HepG2 (cell line): ENCODE results near the gene DEFB112. TPM values are rescaled to one million over a fixed set of nuclear protein-coding genes. Genes with fewer than 3 reads are reported as not detected.

Experiments used
- ATAC-seq: fragments of 200-7000 bp; cut with Tn5 transposase; 3 replicates; pipeline ENCODE4 v1.9.1; 2020; ENCODE audit warnings: mild to moderate bottlenecking, moderate library complexity
- BruUV-seq: library from RNA; stranded (reverse); fragments of 400-500 nt; replicated peaks from 2 replicates; lab custom pipeline; 2021; lab: Mats Ljungman, UMichigan
- CTCF ChIA-PET: fragments of 300-600 bp; formaldehyde crosslinking; extraction: SDS; loops from one replicate; lab custom pipeline; 2021; ENCODE audit warnings: low total read pairs, inconsistent platforms, low intra/inter-chr PET ratio; lab: Yijun Ruan, JAX
- POLR2A ChIA-PET: fragments of 350-600 bp; sonication (Branson Sonifier 250); formaldehyde crosslinking; loops from one replicate; lab custom pipeline; 2020; ENCODE audit warnings: antibody characterized with exemption, inconsistent platforms; lab: Yijun Ruan, JAX
- DNase-seq: peaks from one replicate; pipeline ENCODE4 v3.0.0-alpha.2; 2015; ENCODE audit warnings: low spot score
- FAIRE-seq: peaks from 3 replicates; lab custom pipeline; 2011; peaks lifted over from hg19 to GRCh38; lab: Jason Lieb, UNC
- H2AFZ ChIP-seq: one replicate; pipeline ENCODE4 v1.6.1; 2011; ENCODE audit warnings: low read length, inconsistent platforms
- H3K27ac ChIP-seq: fragments of 300-600 bp; 3 replicates; pipeline ENCODE4 v1.8.0; 2011; ENCODE audit warnings: mixed run types, mild to moderate bottlenecking, mixed read lengths, low read length, inconsistent platforms; ENCODE audit not compliant: insufficient read depth; ENCODE audit errors: extremely low read length
- H3K27me3 ChIP-seq, 2 experiments: fragments of 200-600 bp in 1 of 2; 2 replicates in 1 of 2; 3 replicates in 1 of 2; pipeline versions ENCODE4 v1.6.0 to v1.8.0; 2011; ENCODE audit warnings: low read length in 2 of 2, mild to moderate bottlenecking in 2 of 2, moderate library complexity in 2 of 2, inconsistent platforms in 1 of 2; ENCODE audit not compliant: insufficient read depth in 2 of 2, control insufficient read depth in 1 of 2
- H3K36me3 ChIP-seq, 2 experiments: fragments of 200-600 bp in 1 of 2; replicated peaks in 1 of 2; 2 replicates in 1 of 2; 3 replicates in 1 of 2; pipeline versions ENCODE4 v1.5.1 to v1.8.0; 2011; ENCODE audit warnings: low read length in 2 of 2, inconsistent platforms in 1 of 2; ENCODE audit not compliant: insufficient read depth in 2 of 2, control insufficient read depth in 1 of 2
- H3K4me1 ChIP-seq: 2 replicates; pipeline ENCODE4 v1.5.1; 2012; ENCODE audit warnings: low read length, inconsistent platforms; ENCODE audit not compliant: insufficient read depth
- H3K4me2 ChIP-seq: 2 replicates; pipeline ENCODE4 v1.6.0; 2011; ENCODE audit warnings: low read depth, low read length, inconsistent platforms
- H3K4me3 ChIP-seq, 3 experiments: fragments of 200-600 bp in 1 of 3; sonication (generic), shearing (Covaris generic) in 1 of 3; replicated peaks in 1 of 3; 2 replicates each; pipeline ENCODE4 v1.5.1; 2011 to 2016; ENCODE audit warnings: low read length in 3 of 3, inconsistent platforms in 2 of 3, low read depth in 2 of 3, mild to moderate bottlenecking in 2 of 3, control low read depth in 1 of 3, mixed read lengths in 1 of 3; ENCODE audit not compliant: insufficient read depth in 1 of 3
- H3K79me2 ChIP-seq: one replicate; pipeline ENCODE4 v1.6.1; 2011; ENCODE audit warnings: low read length, inconsistent platforms; ENCODE audit not compliant: insufficient read depth
- H3K9ac ChIP-seq: 2 replicates; pipeline ENCODE4 v1.6.0; 2011; ENCODE audit warnings: mild to moderate bottlenecking, low read depth, low read length, inconsistent platforms; ENCODE audit not compliant: insufficient read depth
- H3K9me3 ChIP-seq: 2 replicates; pipeline ENCODE4 v1.5.1; 2012; ENCODE audit warnings: mild to moderate bottlenecking, low read length
- H4K20me1 ChIP-seq: 2 replicates; pipeline ENCODE4 v1.6.0; 2011; ENCODE audit warnings: inconsistent platforms, mild to moderate bottlenecking, low read length, moderate library complexity; ENCODE audit not compliant: insufficient read depth
- BORCS8-MEF2B ChIP-seq: sonication (generic); formaldehyde crosslinking; IDR thresholded peaks from 2 replicates; pipeline ENCODE4 v1.8.0; 2022; ENCODE audit warnings: mild to moderate bottlenecking, missing genetic modification reagents
- DNMT1 ChIP-seq: sonication (generic); formaldehyde crosslinking; IDR thresholded peaks from 2 replicates; pipeline ENCODE4 v1.5.1; 2020; ENCODE audit warnings: mild to moderate bottlenecking, missing genetic modification reagents
- SRY ChIP-seq: sonication (generic); formaldehyde crosslinking; IDR thresholded peaks from 2 replicates; pipeline ENCODE4 v1.8.0; 2022; ENCODE audit warnings: mild to moderate bottlenecking, missing genetic modification reagents
- YEATS4 ChIP-seq: sonication (generic); formaldehyde crosslinking; IDR thresholded peaks from 2 replicates; pipeline ENCODE4 v1.4.0; 2020; ENCODE audit warnings: missing genetic modification reagents, borderline replicate concordance
- ZNF160 ChIP-seq: sonication (generic); formaldehyde crosslinking; IDR thresholded peaks from 2 replicates; pipeline ENCODE4 v1.8.0; 2022; ENCODE audit warnings: mild to moderate bottlenecking, inconsistent platforms, missing genetic modification reagents
- WGBS: methylation state at CpG from one replicate; pipeline ENCODE4 v1.1.6; 2017; ENCODE audit warnings: low lambda C conversion rate; 5-methylcytosine and 5-hydroxymethylcytosine counted together
- in situ Hi-C: cut with HindIII; loops from 2 replicates; pipeline ENCODE4 v1.10.0; 2017; ENCODE audit warnings: low pct_unique_long_range_greater_than_20kb; ENCODE audit not compliant: extremely low pct_ligation_motif_present
- intact Hi-C: fragments of 100-400 bp; cut with micrococcal nuclease; formaldehyde crosslinking; loops from one replicate; pipeline ENCODE4 v1.10.0; 2022; ENCODE audit not compliant: unreplicated experiment
- polyA plus RNA-seq, 8 experiments: library from polyadenylated mRNA; depleted of rRNA in 3 of 8; stranded (reverse) in 7 of 8; unstranded in 1 of 8; fragments of >200 nt; fragmentation: Illumina TruSeq in 4 of 8; extraction: Trizol in 4 of 8; gene quantifications; 2 replicates each; pipeline versions ENCODE4 v1.2.1 to v1.2.3, GENCODE V29; 2011 to 2016; ENCODE audit warnings: low read depth in 4 of 8, missing spikeins in 1 of 8, mixed read lengths in 1 of 8; ENCODE audit not compliant: insufficient read depth in 1 of 8
- total RNA-seq, 5 experiments: library from RNA; depleted of rRNA; stranded (reverse); fragments of >200 nt; fragmentation: Illumina TruSeq; extraction: Trizol; gene quantifications; 2 replicates each; pipeline ENCODE4 v1.2.3, GENCODE V29; 2016; ENCODE audit warnings: low read depth in 1 of 5
- TF ChIP-seq, protein P1 (sequence below): IDR thresholded peaks from 2 replicates; pipeline ENCODE4 v1.6.1; 2012; ENCODE audit warnings: low read length, improper control_type of control experiment
- TF ChIP-seq, protein P2 (sequence below): sonication (generic); formaldehyde crosslinking; IDR thresholded peaks from 2 replicates; pipeline ENCODE4 v1.4.0; 2020; ENCODE audit warnings: missing genetic modification reagents, borderline replicate concordance
- TF ChIP-seq, protein P3 (sequence below): sonication (generic); formaldehyde crosslinking; IDR thresholded peaks from 2 replicates; pipeline ENCODE4 v1.4.0; 2020; ENCODE audit warnings: mild to moderate bottlenecking, missing genetic modification reagents
- TF ChIP-seq, protein P4 (sequence below): sonication (generic); formaldehyde crosslinking; IDR thresholded peaks from 2 replicates; pipeline ENCODE4 v1.4.0; 2020; ENCODE audit warnings: missing genetic modification reagents

Gene DEFB112
- total and polyA plus RNA-seq, 2 of the 13 experiments (the other 11 are each of a cell fraction or from before 2014, with no cell fraction given), result not detected

DNA sequence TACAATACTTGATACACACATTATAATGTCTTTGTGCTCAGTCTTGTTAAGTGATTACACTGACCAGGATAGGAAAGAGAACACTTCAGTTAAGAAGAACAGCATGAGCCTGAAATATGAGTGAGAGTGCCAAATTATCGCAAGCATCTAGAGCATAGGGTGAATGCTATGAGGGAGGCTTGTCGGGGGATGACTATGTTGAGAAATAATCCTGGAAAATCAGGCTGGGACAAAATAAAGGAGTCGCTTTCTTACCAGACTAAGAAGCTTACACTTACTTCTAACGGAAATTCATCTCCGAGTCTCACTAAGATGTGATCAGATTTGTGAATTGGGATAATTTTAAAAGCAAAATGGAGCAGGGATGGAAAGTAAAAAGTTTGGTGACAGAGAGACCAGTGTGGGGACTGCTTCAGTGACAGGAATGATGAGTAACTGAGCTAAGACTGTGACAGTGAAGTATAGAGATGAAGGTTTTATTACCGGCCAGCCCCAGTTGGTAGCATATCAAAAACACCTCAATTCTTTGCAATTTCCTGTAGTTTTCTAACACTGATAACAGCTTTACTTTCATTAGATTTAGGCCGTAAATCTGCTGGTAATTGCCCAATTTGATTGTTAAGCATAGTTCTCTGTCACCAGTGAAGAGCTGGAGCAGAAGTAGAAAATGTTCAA lies 48.4 kb upstream of the DEFB112 start:
- Histone ChIP-seq H3K9ac (no peak overlapping the region), H3K27me3 (no peaks in the 10 kb centered on the region), H3K4me2 (no peak overlapping the region), H4K20me1 (no peaks in the 10 kb centered on the region), H3K9me3 (no peaks in the 10 kb centered on the region), H3K4me1 (peaks cover 40% of the 10 kb centered on the region), H3K36me3 (no peaks in the 10 kb centered on the region), H3K27ac (no peak overlapping the region), H2AFZ (no peak overlapping the region), H3K79me2 (no peaks in the 10 kb centered on the region), H3K4me3 (no peak overlapping the region)
- BruUV-seq, result no TSS peak
- FAIRE-seq, result no peak
- CTCF ChIA-PET, result no interaction called here
- in situ Hi-C loops (no loop called here), intact Hi-C loops (no loop called here)
- ATAC-seq, result no peak
- WGBS, result 97% methylated on average over 7 of the region's 7 CpGs
- POLR2A ChIA-PET, result no interaction called here
- DNase-seq, result no peak
- TF ChIP-seq, protein P1, sequence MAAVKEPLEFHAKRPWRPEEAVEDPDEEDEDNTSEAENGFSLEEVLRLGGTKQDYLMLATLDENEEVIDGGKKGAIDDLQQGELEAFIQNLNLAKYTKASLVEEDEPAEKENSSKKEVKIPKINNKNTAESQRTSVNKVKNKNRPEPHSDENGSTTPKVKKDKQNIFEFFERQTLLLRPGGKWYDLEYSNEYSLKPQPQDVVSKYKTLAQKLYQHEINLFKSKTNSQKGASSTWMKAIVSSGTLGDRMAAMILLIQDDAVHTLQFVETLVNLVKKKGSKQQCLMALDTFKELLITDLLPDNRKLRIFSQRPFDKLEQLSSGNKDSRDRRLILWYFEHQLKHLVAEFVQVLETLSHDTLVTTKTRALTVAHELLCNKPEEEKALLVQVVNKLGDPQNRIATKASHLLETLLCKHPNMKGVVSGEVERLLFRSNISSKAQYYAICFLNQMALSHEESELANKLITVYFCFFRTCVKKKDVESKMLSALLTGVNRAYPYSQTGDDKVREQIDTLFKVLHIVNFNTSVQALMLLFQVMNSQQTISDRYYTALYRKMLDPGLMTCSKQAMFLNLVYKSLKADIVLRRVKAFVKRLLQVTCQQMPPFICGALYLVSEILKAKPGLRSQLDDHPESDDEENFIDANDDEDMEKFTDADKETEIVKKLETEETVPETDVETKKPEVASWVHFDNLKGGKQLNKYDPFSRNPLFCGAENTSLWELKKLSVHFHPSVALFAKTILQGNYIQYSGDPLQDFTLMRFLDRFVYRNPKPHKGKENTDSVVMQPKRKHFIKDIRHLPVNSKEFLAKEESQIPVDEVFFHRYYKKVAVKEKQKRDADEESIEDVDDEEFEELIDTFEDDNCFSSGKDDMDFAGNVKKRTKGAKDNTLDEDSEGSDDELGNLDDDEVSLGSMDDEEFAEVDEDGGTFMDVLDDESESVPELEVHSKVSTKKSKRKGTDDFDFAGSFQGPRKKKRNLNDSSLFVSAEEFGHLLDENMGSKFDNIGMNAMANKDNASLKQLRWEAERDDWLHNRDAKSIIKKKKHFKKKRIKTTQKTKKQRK, result no peak
- TF ChIP-seq, protein P2, sequence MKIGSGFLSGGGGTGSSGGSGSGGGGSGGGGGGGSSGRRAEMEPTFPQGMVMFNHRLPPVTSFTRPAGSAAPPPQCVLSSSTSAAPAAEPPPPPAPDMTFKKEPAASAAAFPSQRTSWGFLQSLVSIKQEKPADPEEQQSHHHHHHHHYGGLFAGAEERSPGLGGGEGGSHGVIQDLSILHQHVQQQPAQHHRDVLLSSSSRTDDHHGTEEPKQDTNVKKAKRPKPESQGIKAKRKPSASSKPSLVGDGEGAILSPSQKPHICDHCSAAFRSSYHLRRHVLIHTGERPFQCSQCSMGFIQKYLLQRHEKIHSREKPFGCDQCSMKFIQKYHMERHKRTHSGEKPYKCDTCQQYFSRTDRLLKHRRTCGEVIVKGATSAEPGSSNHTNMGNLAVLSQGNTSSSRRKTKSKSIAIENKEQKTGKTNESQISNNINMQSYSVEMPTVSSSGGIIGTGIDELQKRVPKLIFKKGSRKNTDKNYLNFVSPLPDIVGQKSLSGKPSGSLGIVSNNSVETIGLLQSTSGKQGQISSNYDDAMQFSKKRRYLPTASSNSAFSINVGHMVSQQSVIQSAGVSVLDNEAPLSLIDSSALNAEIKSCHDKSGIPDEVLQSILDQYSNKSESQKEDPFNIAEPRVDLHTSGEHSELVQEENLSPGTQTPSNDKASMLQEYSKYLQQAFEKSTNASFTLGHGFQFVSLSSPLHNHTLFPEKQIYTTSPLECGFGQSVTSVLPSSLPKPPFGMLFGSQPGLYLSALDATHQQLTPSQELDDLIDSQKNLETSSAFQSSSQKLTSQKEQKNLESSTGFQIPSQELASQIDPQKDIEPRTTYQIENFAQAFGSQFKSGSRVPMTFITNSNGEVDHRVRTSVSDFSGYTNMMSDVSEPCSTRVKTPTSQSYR (CRISPR knock-in tag), result no peak
- TF ChIP-seq DNMT1 (CRISPR knock-in tag), result no peak
- TF ChIP-seq YEATS4 (CRISPR knock-in tag), result no peak
- TF ChIP-seq, protein P3, sequence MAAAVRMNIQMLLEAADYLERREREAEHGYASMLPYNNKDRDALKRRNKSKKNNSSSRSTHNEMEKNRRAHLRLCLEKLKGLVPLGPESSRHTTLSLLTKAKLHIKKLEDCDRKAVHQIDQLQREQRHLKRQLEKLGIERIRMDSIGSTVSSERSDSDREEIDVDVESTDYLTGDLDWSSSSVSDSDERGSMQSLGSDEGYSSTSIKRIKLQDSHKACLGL (CRISPR knock-in tag), result no peak
- TF ChIP-seq, protein P4, sequence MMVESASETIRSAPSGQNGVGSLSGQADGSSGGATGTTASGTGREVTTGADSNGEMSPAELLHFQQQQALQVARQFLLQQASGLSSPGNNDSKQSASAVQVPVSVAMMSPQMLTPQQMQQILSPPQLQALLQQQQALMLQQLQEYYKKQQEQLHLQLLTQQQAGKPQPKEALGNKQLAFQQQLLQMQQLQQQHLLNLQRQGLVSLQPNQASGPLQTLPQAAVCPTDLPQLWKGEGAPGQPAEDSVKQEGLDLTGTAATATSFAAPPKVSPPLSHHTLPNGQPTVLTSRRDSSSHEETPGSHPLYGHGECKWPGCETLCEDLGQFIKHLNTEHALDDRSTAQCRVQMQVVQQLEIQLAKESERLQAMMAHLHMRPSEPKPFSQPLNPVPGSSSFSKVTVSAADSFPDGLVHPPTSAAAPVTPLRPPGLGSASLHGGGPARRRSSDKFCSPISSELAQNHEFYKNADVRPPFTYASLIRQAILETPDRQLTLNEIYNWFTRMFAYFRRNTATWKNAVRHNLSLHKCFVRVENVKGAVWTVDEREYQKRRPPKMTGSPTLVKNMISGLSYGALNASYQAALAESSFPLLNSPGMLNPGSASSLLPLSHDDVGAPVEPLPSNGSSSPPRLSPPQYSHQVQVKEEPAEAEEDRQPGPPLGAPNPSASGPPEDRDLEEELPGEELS (CRISPR knock-in tag), result no peak
- TF ChIP-seq BORCS8-MEF2B, result no peak
- TF ChIP-seq ZNF160 (CRISPR knock-in tag), result no peak
- TF ChIP-seq SRY, result no peak
